GM21515 (cell line): ENCODE measurements around the gene NKX1-1.
"Not testable (repeated sequence)": the region's sequence is repeated elsewhere in the genome, so short reads cannot be mapped to it uniquely, and the experiment has no call there.

Experiments used
- ATAC-seq: cut with Tn5 transposase; IDR thresholded peaks from one replicate; pipeline ENCODE4 v1.9.1; 2021; ENCODE audit not compliant: unreplicated experiment

Gene NKX1-1

GRCh38 chr4:1406394-1406980, at the start of gene NKX1-1:
NKX1-1 (minus strand) TSS chr4:1406442; CDS start chr4:1406442, 0 bp downstream.
- ATAC-seq, result no peak

- no peak for ATAC-seq
Measured at GRCh38 chr4:1453731-1454130, 47.5 kb upstream of the NKX1-1 start.

GRCh38 chr4:1452431-1453051, 46.3 kb upstream of the NKX1-1 start:
- ATAC-seq, result no peak

GRCh38 chr4:1451752-1452122, 45.5 kb upstream of the NKX1-1 start:
- no peak for ATAC-seq

- no peak for ATAC-seq
Measured at GRCh38 chr4:1451106-1451751, 45.0 kb upstream of the NKX1-1 start.

- ATAC-seq, result no peak
Measured at GRCh38 chr4:1449833-1450741, 43.8 kb upstream of the NKX1-1 start.

- ATAC-seq, result no peak
Measured at GRCh38 chr4:1449475-1449832, 43.2 kb upstream of the NKX1-1 start.

- ATAC-seq, result no peak
Measured at GRCh38 chr4:1448589-1449420, 42.6 kb upstream of the NKX1-1 start.

- no peak for ATAC-seq
Measured at GRCh38 chr4:1447676-1448588, 41.7 kb upstream of the NKX1-1 start.

GRCh38 chr4:1446502-1447386, 40.5 kb upstream of the NKX1-1 start:
- ATAC-seq, result no peak

GRCh38 chr4:1445716-1446445, 39.6 kb upstream of the NKX1-1 start:
- ATAC-seq, result no peak

GRCh38 chr4:1443688-1444172, 37.5 kb upstream of the NKX1-1 start:
- ATAC-seq, result not testable (repeated sequence)

GRCh38 chr4:1427010-1427409, 20.8 kb upstream of the NKX1-1 start:
- no peak for ATAC-seq

GRCh38 chr4:1421657-1422056, 15.4 kb upstream of the NKX1-1 start:
- ATAC-seq, result no peak

- ATAC-seq, result no peak
Measured at GRCh38 chr4:1419708-1420107, 13.5 kb upstream of the NKX1-1 start.

GRCh38 chr4:1418494-1419285, 12.4 kb upstream of the NKX1-1 start:
- no peak for ATAC-seq
